Neural progenitor cell (in vitro differentiated cells): Measurements from ENCODE around the gene MAGI1. TPM values are rescaled to one million over a fixed set of nuclear protein-coding genes. Genes with fewer than 3 reads are reported as not detected.

Experiments
- DNase-seq: peaks from one replicate; pipeline ENCODE4 v3.0.0-alpha.2; 2016; ENCODE audit warnings: low spot score
- H2AFZ ChIP-seq: fragments of 200-600 bp; sonication (generic); replicated peaks from 2 replicates; pipeline ENCODE4 v1.6.1; 2016; ENCODE audit warnings: antibody characterized with exemption
- H3F3A ChIP-seq: fragments of 200-600 bp; sonication (generic); 2 replicates; pipeline ENCODE4 v1.6.1; 2016; ENCODE audit warnings: antibody characterized with exemption, low read depth
- H3K27ac ChIP-seq: fragments of 200-600 bp; sonication (generic); 2 replicates; pipeline ENCODE4 v1.5.1; 2016; ENCODE audit warnings: mild to moderate bottlenecking
- H3K27me3 ChIP-seq: fragments of 200-600 bp; sonication (generic); 2 replicates; pipeline ENCODE4 v1.6.1; 2016; ENCODE audit warnings: mild to moderate bottlenecking, moderate library complexity
- H3K36me3 ChIP-seq: fragments of 200-600 bp; sonication (generic); 2 replicates; pipeline ENCODE4 v1.5.1; 2016
- H3K4me1 ChIP-seq: fragments of 200-600 bp; sonication (generic); 2 replicates; pipeline ENCODE4 v1.6.1; 2016; ENCODE audit warnings: mixed run types
- H3K4me2 ChIP-seq: fragments of 200-600 bp; sonication (generic); 2 replicates; pipeline ENCODE4 v1.6.1; 2016
- H3K4me3 ChIP-seq: fragments of 200-600 bp; sonication (generic); 2 replicates; pipeline ENCODE4 v1.5.1; 2016
- H3K79me2 ChIP-seq: fragments of 200-600 bp; sonication (generic); 2 replicates; pipeline ENCODE4 v1.6.1; 2016; ENCODE audit warnings: low read depth
- H3K9ac ChIP-seq: fragments of 200-600 bp; sonication (generic); 2 replicates; pipeline ENCODE4 v1.6.1; 2016
- H3K9me3 ChIP-seq: fragments of 200-600 bp; sonication (generic); 2 replicates; pipeline ENCODE4 v1.5.1; 2016; ENCODE audit warnings: low read depth
- H4K20me1 ChIP-seq: fragments of 200-600 bp; sonication (generic); 2 replicates; pipeline ENCODE4 v1.6.1; 2016; ENCODE audit warnings: low read depth
- H3K27ac Mint-ChIP-seq: 3 replicates; pipeline ENCODE4 v1.8.0; 2021; ENCODE audit warnings: mixed read lengths
- H3K27me3 Mint-ChIP-seq: 2 replicates; pipeline ENCODE4 v1.8.0; 2022; ENCODE audit warnings: low read depth, mild to moderate bottlenecking, inconsistent platforms, moderate library complexity, mixed read lengths; ENCODE audit not compliant: insufficient read depth
- H3K36me3 Mint-ChIP-seq: 3 replicates; pipeline ENCODE4 v1.8.0; 2021; ENCODE audit warnings: mixed read lengths
- H3K4me1 Mint-ChIP-seq: 3 replicates; pipeline ENCODE4 v1.8.0; 2021; ENCODE audit warnings: mixed read lengths
- H3K4me3 Mint-ChIP-seq: 3 replicates; pipeline ENCODE4 v1.8.0; 2021; ENCODE audit warnings: mild to moderate bottlenecking, moderate library complexity, mixed read lengths
- H3K9me3 Mint-ChIP-seq: 3 replicates; pipeline ENCODE4 v1.8.0; 2020; ENCODE audit warnings: mixed read lengths
- EZH2 ChIP-seq: fragments of 200-600 bp; sonication (generic); IDR thresholded peaks from 2 replicates; pipeline ENCODE4 v1.6.1; 2017; ENCODE audit warnings: antibody characterized with exemption, mild to moderate bottlenecking, moderate library complexity
- EZH2phosphoT487 ChIP-seq: fragments of 200-600 bp; sonication (generic); IDR thresholded peaks from 2 replicates; pipeline ENCODE4 v1.6.1; 2017; ENCODE audit warnings: antibody characterized with exemption
- total RNA-seq: library from RNA; depleted of rRNA; stranded (reverse); fragments of >200 nt; gene quantifications from 2 replicates; pipeline ENCODE4 v1.2.3, GENCODE V29; 2015; ENCODE audit warnings: low replicate concordance
- TF ChIP-seq, protein P1 (sequence below): fragments of 200-600 bp; sonication (generic); IDR thresholded peaks from 2 replicates; pipeline ENCODE4 v1.5.1; 2017; ENCODE audit warnings: antibody characterized with exemption, mild to moderate bottlenecking

MAGI1 gene
- total RNA-seq, 1 donor from 2014 or later, result 40.6 TPM

DNA sequence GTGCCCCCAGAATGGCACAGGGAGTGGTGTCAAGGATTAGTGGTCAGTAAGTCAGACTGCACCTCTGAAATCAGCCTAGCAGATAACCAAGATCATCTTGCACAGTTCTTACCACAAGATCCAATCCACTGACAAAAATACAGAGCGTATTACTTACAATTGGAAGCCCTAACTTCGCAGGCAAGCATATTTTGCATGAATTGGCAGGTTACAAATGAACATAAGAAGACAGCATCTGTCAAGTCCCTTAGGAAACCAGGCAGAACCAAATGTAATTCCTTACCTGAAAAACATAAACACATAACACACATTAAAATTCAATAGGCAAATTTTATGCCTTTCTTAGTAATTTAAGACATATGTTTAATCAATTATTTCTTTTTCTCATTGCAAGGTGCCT is 293.4 kb downstream of the MAGI1 start:
- no peak for DNase-seq
- H3K9ac ChIP-seq, result no peak overlapping the region
- peaks cover 12% of the 10 kb centered on the region for H3K4me1 ChIP-seq
- H4K20me1 ChIP-seq, result no peaks in the 10 kb centered on the region
- H3K27me3 ChIP-seq, result no peaks in the 10 kb centered on the region
- peaks cover 10% of the 10 kb centered on the region for H3K79me2 ChIP-seq
- no peaks in the 10 kb centered on the region for H3K9me3 ChIP-seq
- no peak overlapping the region for H3K4me2 ChIP-seq
- Mint-ChIP-seq H3K9me3 (no peaks in the 10 kb centered on the region), H3K4me3 (no peak overlapping the region), H3K27ac (no peak overlapping the region), H3K4me1 (peaks cover 29% of the 10 kb centered on the region), H3K27me3 (no peaks in the 10 kb centered on the region), H3K36me3 (no peaks in the 10 kb centered on the region)
- H3K4me3 ChIP-seq, result no peak overlapping the region
- no peaks in the 10 kb centered on the region for H3F3A ChIP-seq
- no peak overlapping the region for H3K27ac ChIP-seq
- H3K36me3 ChIP-seq, result no peaks in the 10 kb centered on the region
- TF ChIP-seq, protein P1, sequence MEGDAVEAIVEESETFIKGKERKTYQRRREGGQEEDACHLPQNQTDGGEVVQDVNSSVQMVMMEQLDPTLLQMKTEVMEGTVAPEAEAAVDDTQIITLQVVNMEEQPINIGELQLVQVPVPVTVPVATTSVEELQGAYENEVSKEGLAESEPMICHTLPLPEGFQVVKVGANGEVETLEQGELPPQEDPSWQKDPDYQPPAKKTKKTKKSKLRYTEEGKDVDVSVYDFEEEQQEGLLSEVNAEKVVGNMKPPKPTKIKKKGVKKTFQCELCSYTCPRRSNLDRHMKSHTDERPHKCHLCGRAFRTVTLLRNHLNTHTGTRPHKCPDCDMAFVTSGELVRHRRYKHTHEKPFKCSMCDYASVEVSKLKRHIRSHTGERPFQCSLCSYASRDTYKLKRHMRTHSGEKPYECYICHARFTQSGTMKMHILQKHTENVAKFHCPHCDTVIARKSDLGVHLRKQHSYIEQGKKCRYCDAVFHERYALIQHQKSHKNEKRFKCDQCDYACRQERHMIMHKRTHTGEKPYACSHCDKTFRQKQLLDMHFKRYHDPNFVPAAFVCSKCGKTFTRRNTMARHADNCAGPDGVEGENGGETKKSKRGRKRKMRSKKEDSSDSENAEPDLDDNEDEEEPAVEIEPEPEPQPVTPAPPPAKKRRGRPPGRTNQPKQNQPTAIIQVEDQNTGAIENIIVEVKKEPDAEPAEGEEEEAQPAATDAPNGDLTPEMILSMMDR, result no peak
- TF ChIP-seq EZH2phosphoT487 (no peak), EZH2 (no peak)
- H2AFZ ChIP-seq, result no peak overlapping the region

DNA sequence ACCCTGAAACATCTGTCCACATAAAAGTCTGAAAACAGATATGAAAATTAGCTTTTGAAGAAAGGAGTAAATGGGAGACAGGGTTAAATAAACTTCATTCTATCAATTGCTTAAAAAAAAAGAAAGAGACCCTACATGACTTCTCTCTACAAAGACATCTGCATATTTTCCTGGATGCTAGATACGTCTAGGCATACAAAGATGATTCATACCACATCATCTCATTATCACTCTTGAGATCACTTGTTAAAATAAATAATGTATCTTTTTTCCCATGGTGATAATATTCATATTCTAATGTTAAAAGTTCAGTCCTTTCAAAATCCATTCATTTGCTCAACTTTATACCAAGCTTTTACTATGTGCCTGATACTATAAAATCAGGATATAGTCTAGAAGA is 295.8 kb downstream of the MAGI1 start:
- no peaks in the 10 kb centered on the region for H3K9me3 ChIP-seq
- H3K9ac ChIP-seq, result no peak overlapping the region
- H3K27ac Mint-ChIP-seq, result no peak overlapping the region
- H3K4me3 Mint-ChIP-seq, result no peak overlapping the region
- H4K20me1 ChIP-seq, result no peaks in the 10 kb centered on the region
- no peak overlapping the region for H3K4me2 ChIP-seq
- H3K9me3 Mint-ChIP-seq, result no peaks in the 10 kb centered on the region
- peaks cover 13% of the 10 kb centered on the region for H3K4me1 ChIP-seq
- H3K4me1 Mint-ChIP-seq, result peaks cover 19% of the 10 kb centered on the region
- H3F3A ChIP-seq, result no peaks in the 10 kb centered on the region
- peaks cover 4% of the 10 kb centered on the region for H3K27me3 Mint-ChIP-seq
- H2AFZ ChIP-seq, result no peak overlapping the region
- no peaks in the 10 kb centered on the region for H3K36me3 ChIP-seq
- peaks cover 9% of the 10 kb centered on the region for H3K79me2 ChIP-seq
- H3K36me3 Mint-ChIP-seq, result no peaks in the 10 kb centered on the region
- no peak overlapping the region for H3K27ac ChIP-seq
- no peaks in the 10 kb centered on the region for H3K27me3 ChIP-seq
- TF ChIP-seq, protein P1, result no peak
- TF ChIP-seq EZH2phosphoT487 (no peak), EZH2 (no peak)
- no peak overlapping the region for H3K4me3 ChIP-seq
- no peak for DNase-seq

DNA sequence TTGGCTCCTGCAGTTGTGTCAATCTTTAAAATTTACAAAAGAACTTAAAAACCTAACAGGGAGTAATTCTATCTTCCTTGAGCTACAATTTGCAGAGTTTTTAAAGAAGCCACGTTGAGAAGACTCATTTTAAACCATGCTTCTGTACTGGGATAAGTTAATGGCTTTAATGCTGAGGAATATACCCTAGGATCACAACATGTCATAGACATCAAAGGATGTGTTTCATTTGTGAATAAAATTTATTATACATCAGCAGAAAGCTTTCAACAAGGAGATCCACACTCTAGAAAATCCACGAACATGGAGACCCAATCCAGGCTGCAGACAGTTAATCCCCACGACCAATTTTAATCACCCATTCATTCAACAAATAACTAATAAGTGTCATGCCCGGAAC is 297.2 kb downstream of the MAGI1 start:
- Histone ChIP-seq H4K20me1 (no peaks in the 10 kb centered on the region), H3K36me3 (no peaks in the 10 kb centered on the region), H3K27me3 (no peaks in the 10 kb centered on the region), H3K79me2 (peaks cover 18% of the 10 kb centered on the region), H2AFZ (no peak overlapping the region), H3K27ac (no peak overlapping the region), H3K4me2 (no peak overlapping the region), H3K4me3 (no peak overlapping the region), H3F3A (no peaks in the 10 kb centered on the region), H3K9me3 (no peaks in the 10 kb centered on the region), H3K4me1 (peaks cover 13% of the 10 kb centered on the region), H3K9ac (no peak overlapping the region)
- no peak for TF ChIP-seq EZH2phosphoT487
- TF ChIP-seq EZH2, result no peak
- TF ChIP-seq, protein P1, result no peak
- no peak for DNase-seq
- peaks cover 16% of the 10 kb centered on the region for H3K4me1 Mint-ChIP-seq
- H3K9me3 Mint-ChIP-seq, result peaks cover 5% of the 10 kb centered on the region
- H3K4me3 Mint-ChIP-seq, result no peak overlapping the region
- H3K27me3 Mint-ChIP-seq, result peaks cover 6% of the 10 kb centered on the region
- no peaks in the 10 kb centered on the region for H3K36me3 Mint-ChIP-seq
- H3K27ac Mint-ChIP-seq, result no peak overlapping the region
